GM21390 (cell line): ENCODE measurements around the gene PIGP.
"Not testable (repeated sequence)": the region's sequence is repeated elsewhere in the genome, so short reads cannot be mapped to it uniquely, and the experiment has no call there.

Experiments
- ATAC-seq: cut with Tn5 transposase; IDR thresholded peaks from one replicate; pipeline ENCODE4 v1.9.1; 2021; ENCODE audit not compliant: unreplicated experiment

PIGP gene

DNA sequence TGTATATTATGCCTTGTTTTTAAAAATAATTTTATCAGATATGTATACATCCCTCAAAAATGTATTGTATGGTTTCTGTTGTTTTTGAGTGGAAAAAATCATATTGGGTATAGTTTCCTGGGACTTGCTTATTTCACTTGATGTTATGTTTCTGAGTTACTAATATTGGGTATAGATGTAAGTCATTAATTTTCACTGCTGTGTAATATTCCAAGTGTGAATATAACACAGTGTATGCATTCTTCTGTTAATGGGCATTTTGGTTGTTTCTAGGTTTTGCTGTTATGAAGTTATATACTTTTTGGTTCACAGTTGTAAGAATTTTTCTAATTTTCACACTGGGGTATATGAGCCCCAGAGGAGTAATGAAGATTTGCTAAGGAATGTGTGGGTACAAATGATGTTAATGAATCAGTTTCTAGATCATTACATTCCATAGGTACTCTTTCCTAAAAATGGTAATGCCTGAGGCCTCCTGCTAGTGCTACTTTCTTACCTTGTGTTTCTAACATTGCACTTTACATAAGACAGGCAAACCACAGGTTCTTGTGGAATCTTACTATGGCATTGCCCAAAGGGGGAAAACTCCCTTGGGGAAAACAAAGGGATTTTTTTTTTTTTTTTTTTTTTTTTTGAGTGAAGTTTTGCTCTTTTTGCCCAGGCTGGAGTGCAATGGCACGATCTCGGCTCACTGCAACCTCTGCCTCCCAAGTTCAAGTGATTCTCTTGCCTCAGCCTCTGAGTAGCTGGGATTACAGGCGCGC is 3.4 kb upstream of the PIGP start:
- no peak for ATAC-seq

DNA sequence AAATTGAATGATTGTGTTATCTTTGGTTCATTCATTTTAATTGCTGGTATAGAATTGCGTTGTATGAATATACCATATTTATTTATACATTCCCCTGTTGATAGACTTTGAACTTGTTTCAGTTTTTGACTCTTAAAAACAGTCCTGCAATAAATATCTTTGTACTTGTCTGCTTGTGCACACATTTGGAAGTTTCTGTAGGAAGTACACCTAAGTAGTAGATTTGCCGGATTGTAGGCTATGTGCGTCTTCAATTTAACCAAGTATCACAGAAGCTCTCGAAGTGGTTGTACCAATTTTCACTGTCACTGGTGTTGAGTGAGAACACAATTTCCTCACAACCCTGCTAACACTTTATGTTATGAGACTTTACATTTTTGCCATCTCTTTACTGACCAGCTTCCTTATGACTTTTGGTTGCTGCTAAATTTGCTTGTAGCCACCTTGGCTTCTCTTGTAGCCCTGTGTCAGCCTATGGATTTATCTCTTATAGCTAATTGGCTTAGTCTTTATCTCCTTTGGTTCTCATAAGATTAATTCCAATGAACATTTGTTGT is 2.4 kb upstream of the PIGP start:
- ATAC-seq = no peak

GRCh38 chr21:37074546-37074945 is 1.7 kb upstream of the PIGP start:
- ATAC-seq = no peak

GRCh38 chr21:37074197-37074510 is 1.3 kb upstream of the PIGP start:
- ATAC-seq = no peak

GRCh38 chr21:37073417-37074196 is 736 bp upstream of the PIGP start:
- peak; percentile 29 for ATAC-seq

- peak; percentile 41 for ATAC-seq
Measured at GRCh38 chr21:37072274-37072987, 440 bp downstream of the PIGP start.

DNA sequence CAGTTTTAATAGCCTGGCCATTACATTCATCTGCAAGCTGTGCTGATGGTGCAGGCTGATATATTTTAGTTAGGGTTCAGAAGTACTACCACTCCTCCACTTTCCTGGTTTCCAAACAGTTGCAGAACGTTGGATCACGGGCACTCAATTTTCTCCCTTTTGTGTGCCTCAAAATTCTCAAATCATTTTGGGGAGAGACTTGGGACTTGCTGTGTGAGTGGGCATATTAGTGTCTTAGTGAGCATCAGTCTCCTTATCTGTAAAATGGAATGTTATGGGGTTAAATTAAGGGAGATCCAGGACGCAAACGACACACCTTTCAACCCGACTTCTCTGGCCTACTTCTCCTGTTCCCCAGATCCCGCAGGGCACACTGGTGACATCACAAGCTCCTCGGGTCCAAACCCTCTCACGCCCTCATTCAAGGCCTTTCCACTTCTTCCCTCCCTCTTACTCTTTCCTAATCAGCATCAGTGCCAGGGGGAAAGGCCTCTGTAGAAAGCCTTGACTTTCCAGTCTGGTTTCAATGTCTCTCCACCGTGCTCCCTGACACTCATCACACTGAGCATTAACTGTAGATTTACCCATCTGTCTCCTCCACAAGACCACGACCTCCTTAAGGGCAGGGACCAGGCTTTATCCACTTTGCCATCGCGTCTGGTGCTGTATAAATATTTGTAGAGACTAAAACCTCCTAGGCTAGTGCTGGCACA is 1.2 kb downstream of the PIGP start:
- ATAC-seq = no peak

- no peak for ATAC-seq
Measured at GRCh38 chr21:37065561-37066177, 7.2 kb downstream of the PIGP start.

DNA sequence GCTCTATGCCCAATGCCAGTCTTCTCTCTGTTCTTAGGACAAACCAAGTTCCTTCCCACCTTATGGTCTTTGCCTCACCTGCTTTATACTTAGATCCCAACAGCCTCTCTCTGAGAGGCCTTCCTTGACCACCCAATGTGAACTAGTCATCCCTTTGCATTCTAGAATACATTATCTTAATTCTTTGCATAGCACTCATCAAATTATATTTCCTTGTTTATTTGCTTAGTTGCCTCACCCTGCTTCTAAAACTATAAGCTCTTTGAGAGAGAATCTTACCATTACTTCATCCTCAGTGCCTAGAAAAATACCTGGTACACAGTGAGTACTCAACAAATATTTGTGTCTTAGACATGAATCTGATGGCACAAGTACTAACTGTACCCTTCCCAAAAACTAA is 8.0 kb downstream of the PIGP start:
- ATAC-seq = no peak

GRCh38 chr21:37063433-37063832 is 9.4 kb downstream of the PIGP start:
- ATAC-seq = no peak

- no peak for ATAC-seq
Measured at GRCh38 chr21:37062593-37062935, 10.3 kb downstream of the PIGP start.

DNA sequence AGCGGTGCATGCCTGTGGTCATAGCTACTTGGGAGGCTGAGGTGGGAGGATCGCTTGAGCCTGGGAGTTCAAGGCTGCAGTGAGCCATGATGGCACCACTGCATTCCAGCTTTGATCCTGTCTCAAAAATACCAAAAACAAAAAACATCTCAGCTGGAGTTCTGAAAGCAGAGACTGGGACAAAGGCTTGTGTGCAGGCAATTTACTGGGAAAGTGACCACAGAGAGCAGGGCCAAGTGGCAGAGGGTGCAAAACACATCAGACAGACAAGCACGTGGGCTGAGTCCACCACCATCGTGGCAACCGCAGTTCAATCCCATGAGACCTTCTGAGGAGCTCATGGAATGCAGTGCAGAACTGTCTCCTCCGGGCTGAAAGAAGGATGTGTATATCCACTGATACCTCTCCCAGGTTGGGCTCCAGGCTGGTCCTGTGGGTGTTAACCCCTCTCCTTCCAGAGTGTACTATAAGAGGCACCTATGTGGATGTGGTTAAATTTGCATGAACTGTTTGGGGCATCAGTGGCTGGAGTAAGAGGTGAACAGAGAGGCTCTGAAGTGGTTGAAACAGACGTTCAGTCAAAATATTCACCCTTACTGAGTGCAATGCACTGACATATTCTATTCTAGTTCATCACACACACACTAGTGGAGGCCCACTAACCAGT is 10.8 kb downstream of the PIGP start:
- no peak for ATAC-seq

DNA sequence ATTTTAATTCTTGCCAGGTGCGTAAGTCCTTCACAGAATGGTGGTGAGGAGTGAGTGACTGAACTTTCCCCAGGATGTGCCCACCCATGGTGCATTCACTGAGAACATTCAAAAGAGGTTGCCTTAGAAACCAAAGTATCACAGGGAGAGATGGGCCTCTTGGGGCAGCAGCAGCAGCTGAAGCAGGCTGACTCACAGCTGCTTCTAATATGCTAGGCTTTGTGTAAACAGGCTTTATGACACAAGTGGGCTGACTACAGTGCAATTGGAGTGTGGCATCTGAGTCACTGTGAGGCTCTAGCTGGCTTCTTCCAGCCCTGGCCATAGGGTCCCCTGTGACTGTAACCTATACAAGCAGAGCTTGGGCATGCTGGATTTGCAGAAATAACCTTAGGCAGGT is 12.6 kb downstream of the PIGP start:
- no peak for ATAC-seq

DNA sequence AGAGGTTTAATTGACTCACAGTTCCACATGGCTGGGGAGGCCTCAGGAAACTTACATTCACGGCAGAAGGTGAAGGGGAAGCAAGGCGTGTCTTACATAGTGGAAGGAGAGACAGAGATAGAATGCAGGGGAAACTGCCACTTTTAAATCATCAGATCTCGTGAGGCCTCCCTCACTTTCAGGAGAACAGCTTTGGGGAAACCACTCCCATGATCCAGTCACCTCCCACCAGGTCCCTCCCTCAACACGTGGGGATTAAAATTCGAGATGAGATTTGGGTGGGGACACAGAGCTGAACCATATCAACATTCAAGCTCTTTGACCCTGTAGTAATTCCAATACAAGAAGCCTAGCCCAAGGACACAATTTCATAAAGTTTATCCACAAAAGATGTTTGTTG is 13.7 kb downstream of the PIGP start:
- no peak for ATAC-seq

DNA sequence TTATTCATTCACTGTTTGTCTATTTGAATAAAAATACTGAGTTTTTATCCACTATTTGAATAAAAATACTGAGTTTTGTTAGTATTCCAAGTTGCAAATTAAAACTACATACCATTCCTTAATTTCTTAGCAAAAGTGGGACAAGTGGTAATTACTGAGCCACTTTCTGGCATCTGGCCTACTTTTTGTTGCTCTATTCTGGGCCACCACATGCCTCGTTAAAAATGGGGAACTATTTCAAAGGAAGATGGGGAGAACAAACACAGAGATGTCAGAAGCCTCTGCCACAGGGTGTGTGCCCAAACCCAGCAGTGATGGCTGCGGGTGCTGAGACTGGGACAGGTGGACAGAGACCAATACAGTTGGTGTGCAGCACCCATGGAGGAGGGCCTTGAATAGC is 14.6 kb downstream of the PIGP start:
- ATAC-seq = no peak

- ATAC-seq = no peak
Measured at GRCh38 chr21:37057614-37058013, 15.3 kb downstream of the PIGP start.

DNA sequence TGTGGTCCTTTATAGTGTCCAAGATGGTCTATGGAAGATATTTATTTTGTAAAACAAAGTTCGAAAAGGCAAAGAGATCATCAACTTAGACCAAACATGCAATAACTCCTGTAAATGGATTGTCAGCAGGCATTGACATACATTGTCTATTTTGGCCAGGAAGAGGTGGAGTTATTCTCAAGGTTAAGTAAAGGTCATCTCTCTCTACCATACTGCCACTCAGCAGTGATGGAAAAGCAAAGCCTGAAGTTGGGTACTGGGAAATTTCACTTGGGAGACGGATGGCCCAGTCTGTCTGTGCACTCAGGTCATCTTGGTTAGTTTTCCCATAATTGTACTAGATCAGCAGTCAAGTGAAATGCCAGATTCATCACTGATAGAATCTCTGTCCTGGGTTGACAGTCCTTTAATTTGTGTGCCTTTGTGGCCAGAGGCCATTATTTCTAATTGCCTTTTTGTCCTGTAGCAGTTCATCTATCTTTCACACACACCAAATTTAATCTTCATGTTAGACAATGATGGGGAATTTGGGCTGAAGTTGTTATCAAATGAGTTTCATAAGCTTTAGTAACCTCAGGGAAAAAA is 17.5 kb downstream of the PIGP start:
- no peak for ATAC-seq

- not testable (repeated sequence) for ATAC-seq
Measured at GRCh38 chr21:37049741-37050140, 23.1 kb downstream of the PIGP start.

GRCh38 chr21:37047079-37047478 is 25.8 kb downstream of the PIGP start:
- ATAC-seq = no peak

DNA sequence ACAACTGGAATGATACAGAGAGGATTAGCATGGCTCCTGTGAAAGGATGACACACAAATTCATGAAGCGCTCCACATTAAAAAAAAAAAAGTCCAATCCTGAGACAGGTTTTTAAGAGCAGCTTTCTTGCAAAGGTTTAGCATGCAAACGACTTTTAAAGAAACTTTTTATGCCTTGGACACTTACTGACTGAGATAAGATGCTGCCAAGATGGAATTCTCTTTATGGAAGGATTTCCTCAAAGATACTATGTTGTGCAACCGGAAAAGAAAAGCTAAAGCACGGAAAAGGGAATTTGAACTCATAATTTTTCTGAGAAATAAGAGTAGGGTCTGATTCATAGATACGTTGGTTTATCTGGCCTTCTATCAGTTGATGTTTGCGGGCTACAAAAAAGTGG is 27.3 kb downstream of the PIGP start:
- no peak for ATAC-seq
